Measurements from ENCODE around the gene SIGLEC12. TPM values are rescaled to one million over a fixed set of nuclear protein-coding genes. Genes with fewer than 3 reads are reported as not detected.
A peak's percentile ranks its signal among the peaks of the same experiment; 100 is the strongest.

SIGLEC12 gene
- total RNA-seq, 1 donor from 2014 or later = not detected

DNA sequence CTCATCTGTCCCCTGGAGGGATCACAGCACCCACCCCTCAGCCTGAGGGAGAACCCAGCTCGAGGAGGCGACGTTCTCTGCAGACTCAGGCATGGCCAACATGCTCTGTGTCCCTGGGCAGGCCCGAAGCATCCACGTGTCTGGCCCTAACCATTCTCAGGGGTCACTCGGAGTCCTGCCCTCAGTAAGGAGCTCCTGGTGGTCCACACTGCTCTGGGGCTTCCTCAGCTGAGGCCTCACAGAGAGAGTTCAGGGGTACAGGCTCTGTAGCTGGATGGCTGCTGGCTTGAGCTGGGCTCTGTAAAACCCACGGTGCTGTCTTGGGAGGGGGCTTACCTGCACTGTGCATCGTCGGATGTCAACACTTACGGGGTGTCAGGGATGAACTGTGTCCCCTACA lies 38.9 kb downstream of the SIGLEC12 start:
- TF ChIP-seq CTCF (IDR thresholded peaks at IDR 0.05; ENCODE audit: unreplicated experiment) = no peak
- H3K27ac Mint-ChIP-seq = no peak overlapping the region
- DNase-seq (ENCODE audit: low spot score in 2 of 2, unreplicated experiment in 2 of 2) = no peak
- peaks cover 32% of the 10 kb centered on the region for H3K27me3 Mint-ChIP-seq (ENCODE audit: low read depth)
- H3K36me3 Mint-ChIP-seq = no peaks in the 10 kb centered on the region
- H3K4me1 Mint-ChIP-seq = no peaks in the 10 kb centered on the region
- H3K4me3 Mint-ChIP-seq = no peak overlapping the region
- H3K9me3 Mint-ChIP-seq = peaks cover 15% of the 10 kb centered on the region

GRCh38 chr19:51462276-51462675 lies 39.3 kb downstream of the SIGLEC12 start:
- H3K4me3 Mint-ChIP-seq = no peak overlapping the region
- TF ChIP-seq CTCF (IDR thresholded peaks at IDR 0.05; ENCODE audit: unreplicated experiment) = no peak
- H3K9me3 Mint-ChIP-seq = peaks cover 15% of the 10 kb centered on the region
- no peak for DNase-seq (ENCODE audit: low spot score in 2 of 2, unreplicated experiment in 2 of 2)
- no peaks in the 10 kb centered on the region for H3K4me1 Mint-ChIP-seq
- no peaks in the 10 kb centered on the region for H3K36me3 Mint-ChIP-seq
- H3K27me3 Mint-ChIP-seq (ENCODE audit: low read depth) = peaks cover 32% of the 10 kb centered on the region
- no peak overlapping the region for H3K27ac Mint-ChIP-seq

GRCh38 chr19:51461723-51462161 lies 39.9 kb downstream of the SIGLEC12 start:
- DNase-seq (ENCODE audit: low spot score in 2 of 2, unreplicated experiment in 2 of 2) = no peak
- no peaks in the 10 kb centered on the region for H3K4me1 Mint-ChIP-seq
- peaks cover 32% of the 10 kb centered on the region for H3K27me3 Mint-ChIP-seq (ENCODE audit: low read depth)
- TF ChIP-seq CTCF (IDR thresholded peaks at IDR 0.05; ENCODE audit: unreplicated experiment) = no peak
- no peak overlapping the region for H3K4me3 Mint-ChIP-seq
- H3K36me3 Mint-ChIP-seq = no peaks in the 10 kb centered on the region
- no peak overlapping the region for H3K27ac Mint-ChIP-seq
- H3K9me3 Mint-ChIP-seq = peaks cover 16% of the 10 kb centered on the region

- Mint-ChIP-seq H3K4me3 (peak overlapping the region; percentile 41), H3K27ac (no peak overlapping the region), H3K9me3 (peaks cover 14% of the 10 kb centered on the region), H3K27me3 (ENCODE audit: low read depth) (peaks cover 25% of the 10 kb centered on the region), H3K36me3 (no peaks in the 10 kb centered on the region), H3K4me1 (no peaks in the 10 kb centered on the region)
- no peak for TF ChIP-seq CTCF (IDR thresholded peaks at IDR 0.05; ENCODE audit: unreplicated experiment)
- DNase-seq (ENCODE audit: low spot score in 2 of 2, unreplicated experiment in 2 of 2) = no peak
These were observed 41.2 kb downstream of the SIGLEC12 start for GRCh38 chr19:51460164-51460992.

DNA sequence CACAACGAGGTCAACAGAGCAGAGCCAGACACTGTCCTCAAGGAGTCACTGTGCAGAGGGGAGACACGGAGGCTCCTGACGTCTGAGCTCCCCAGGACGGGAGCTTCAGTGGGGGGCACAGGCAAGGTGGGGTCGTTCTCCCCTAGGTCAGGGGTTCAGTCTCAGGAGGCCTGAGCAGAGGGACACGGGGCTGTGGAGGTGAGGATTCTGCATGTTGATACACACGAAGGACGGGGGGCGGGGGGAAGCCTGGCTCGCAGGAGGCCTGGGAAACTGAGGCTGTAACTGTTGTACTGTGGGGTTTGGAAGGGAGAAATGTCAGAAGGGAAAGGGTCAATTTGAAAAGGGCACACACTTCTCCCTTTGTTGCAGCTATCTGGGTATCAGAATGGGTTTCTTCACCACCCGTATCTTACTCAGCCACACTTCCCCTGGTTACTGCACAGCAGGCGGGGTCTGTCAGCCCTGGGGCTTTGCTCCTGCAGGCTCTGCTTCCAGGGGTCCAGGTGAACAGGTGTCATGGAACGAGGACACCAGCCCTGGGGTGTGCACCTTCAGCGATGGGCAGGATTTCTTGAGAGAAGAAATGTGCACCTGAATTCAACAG lies 42.6 kb downstream of the SIGLEC12 start:
- no peak for DNase-seq (ENCODE audit: low spot score in 2 of 2, unreplicated experiment in 2 of 2)
- Mint-ChIP-seq H3K4me3 (no peak overlapping the region), H3K27me3 (ENCODE audit: low read depth) (peaks cover 15% of the 10 kb centered on the region), H3K9me3 (peaks cover 9% of the 10 kb centered on the region), H3K36me3 (no peaks in the 10 kb centered on the region), H3K27ac (no peak overlapping the region), H3K4me1 (no peaks in the 10 kb centered on the region)
- no peak for TF ChIP-seq CTCF (IDR thresholded peaks at IDR 0.05; ENCODE audit: unreplicated experiment)

All from mesothelial cell of epicardium (in vitro differentiated cells).